HFFc6 (cell line): Measurements from ENCODE around the gene CUX1. TPM values are rescaled to one million over a fixed set of nuclear protein-coding genes. Genes with fewer than 3 reads are reported as not detected.

Source experiments
- DNase-seq: peaks from one replicate; pipeline ENCODE4 v3.0.0-alpha.2; 2018
- H3K27ac Mint-ChIP-seq: 2 replicates; pipeline ENCODE4 v1.8.0; 2020; ENCODE audit warnings: mild to moderate bottlenecking, mixed read lengths
- H3K27me3 Mint-ChIP-seq: 2 replicates; pipeline ENCODE4 v1.8.0; 2021; ENCODE audit warnings: mild to moderate bottlenecking, moderate library complexity, mixed read lengths; ENCODE audit not compliant: insufficient read depth
- H3K36me3 Mint-ChIP-seq: 2 replicates; pipeline ENCODE4 v1.8.0; 2021; ENCODE audit warnings: low read depth, mixed read lengths
- H3K4me1 Mint-ChIP-seq: 2 replicates; pipeline ENCODE4 v1.8.0; 2020; ENCODE audit warnings: low read depth, mixed read lengths
- H3K4me3 Mint-ChIP-seq: 2 replicates; pipeline ENCODE4 v1.8.0; 2020; ENCODE audit warnings: mild to moderate bottlenecking, moderate library complexity, mixed read lengths
- H3K9me3 Mint-ChIP-seq: 2 replicates; pipeline ENCODE4 v1.8.0; 2020; ENCODE audit warnings: mild to moderate bottlenecking, mixed read lengths
- CTCF ChIP-seq: fragments of 200-600 bp; sonication (generic); IDR thresholded peaks from 2 replicates; pipeline ENCODE4 v1.5.0; 2021; ENCODE audit warnings: antibody characterized with exemption, mild to moderate bottlenecking
- total RNA-seq, 6 experiments: library from RNA; stranded (reverse); fragmentation: NEBNext Ultra II Directional; extraction: Animal tissue kit (Norgen Biotek cat#: 25700); gene quantifications; 2 replicates in 1 of 6; 3 replicates in 5 of 6; pipeline ENCODE4 v1.2.3, GENCODE V29; 2021

Gene CUX1
- total RNA-seq, 6 experiments from 2014 or later, result 46.9 to 64.2 (median 51.6) TPM

GRCh38 chr7:101853684-101854083 lies 36.3 kb downstream of the CUX1 start:
- no peak for TF ChIP-seq CTCF
- H3K36me3 Mint-ChIP-seq, result peaks cover 11% of the 10 kb centered on the region
- H3K9me3 Mint-ChIP-seq, result peaks cover 7% of the 10 kb centered on the region; the same call in 1 of the 2 replicates
- H3K27ac Mint-ChIP-seq, result no peak overlapping the region
- no peak overlapping the region for H3K4me3 Mint-ChIP-seq
- DNase-seq, result no peak
- H3K4me1 Mint-ChIP-seq, result peaks cover 35% of the 10 kb centered on the region
- peaks cover 1% of the 10 kb centered on the region for H3K27me3 Mint-ChIP-seq

- DNase-seq, result no peak
- Mint-ChIP-seq H3K9me3 (peaks cover 1% of the 10 kb centered on the region; the same call in 1 of the 2 replicates), H3K27me3 (peaks cover 1% of the 10 kb centered on the region), H3K4me1 (peaks cover 35% of the 10 kb centered on the region), H3K4me3 (no peak overlapping the region), H3K27ac (no peak overlapping the region), H3K36me3 (peaks cover 5% of the 10 kb centered on the region)
- no peak for TF ChIP-seq CTCF
Observed at GRCh38 chr7:101854084-101854865, 36.8 kb downstream of the CUX1 start.

- Mint-ChIP-seq H3K9me3 (no peaks in the 10 kb centered on the region), H3K27ac (peak overlapping the region; percentile 99), H3K4me3 (peak overlapping the region; percentile 91), H3K36me3 (no peaks in the 10 kb centered on the region; the same call in 1 of the 2 replicates), H3K4me1 (peaks cover 35% of the 10 kb centered on the region), H3K27me3 (no peaks in the 10 kb centered on the region; the same call in 1 of the 2 replicates)
- peak; percentile 77 for TF ChIP-seq CTCF
- DNase-seq, result peak; percentile 93
Observed at GRCh38 chr7:101856473-101857357, 39.3 kb downstream of the CUX1 start.

- peak overlapping the region; percentile 91 for H3K4me3 Mint-ChIP-seq
- H3K27me3 Mint-ChIP-seq, result no peaks in the 10 kb centered on the region; the same call in 1 of the 2 replicates
- DNase-seq, result no peak
- H3K4me1 Mint-ChIP-seq, result peaks cover 35% of the 10 kb centered on the region
- TF ChIP-seq CTCF, result no peak
- H3K9me3 Mint-ChIP-seq, result no peaks in the 10 kb centered on the region
- no peaks in the 10 kb centered on the region; the same call in 1 of the 2 replicates for H3K36me3 Mint-ChIP-seq
- H3K27ac Mint-ChIP-seq, result peak overlapping the region; percentile 99
Observed at GRCh38 chr7:101857358-101857811, 40.0 kb downstream of the CUX1 start.
